GM21529 (cell line): ENCODE data around the gene GPC6.
"Not testable (repeated sequence)": the region's sequence is repeated elsewhere in the genome, so short reads cannot be mapped to it uniquely, and the experiment has no call there.

Experiments
- ATAC-seq: cut with Tn5 transposase; IDR thresholded peaks from one replicate; pipeline ENCODE4 v1.9.1; 2021; ENCODE audit not compliant: unreplicated experiment

Gene GPC6

GRCh38 chr13:94263038-94263437 is 1036.4 kb downstream of the GPC6 start:
- no peak for ATAC-seq

GRCh38 chr13:94267581-94268366 is 1041.2 kb downstream of the GPC6 start:
- no peak for ATAC-seq

DNA sequence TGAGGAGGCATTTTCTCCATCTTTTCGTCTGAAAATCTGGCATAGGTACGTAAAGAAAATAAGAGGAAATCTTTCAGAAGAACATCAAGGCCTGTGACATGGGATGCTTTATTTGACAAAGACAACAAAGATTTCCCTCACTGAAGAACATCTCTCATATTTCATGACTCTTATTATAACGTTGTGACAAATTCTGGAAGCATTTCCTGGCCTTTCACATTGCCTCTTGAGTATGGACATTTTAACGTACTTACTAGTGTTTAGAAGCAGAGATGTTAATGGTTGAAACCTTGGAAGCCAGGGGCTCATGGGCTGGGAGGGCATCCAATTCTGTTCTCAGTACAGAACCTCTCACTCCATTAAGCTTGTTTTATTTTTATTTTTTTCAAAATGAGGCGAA is 1042.1 kb downstream of the GPC6 start:
- ATAC-seq = no peak

DNA sequence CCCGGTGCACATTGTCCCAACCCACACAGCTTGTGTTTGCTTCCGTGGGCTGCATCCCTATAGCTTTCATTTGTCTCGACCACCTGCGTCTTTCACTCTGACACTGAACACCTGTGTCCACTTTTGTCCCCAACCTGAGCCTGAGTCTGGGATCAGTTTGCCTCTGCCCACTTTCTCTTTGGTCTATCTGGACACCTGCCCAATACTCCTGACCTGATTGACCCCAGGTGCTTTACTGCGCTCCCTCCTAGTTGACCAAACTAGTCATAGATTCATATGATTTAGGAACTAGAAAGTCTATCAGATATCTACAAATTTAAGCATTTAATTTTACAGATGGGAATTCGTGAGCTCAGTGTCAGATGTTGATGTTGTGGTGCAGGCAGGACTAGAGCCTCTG is 1043.0 kb downstream of the GPC6 start:
- ATAC-seq = no peak

DNA sequence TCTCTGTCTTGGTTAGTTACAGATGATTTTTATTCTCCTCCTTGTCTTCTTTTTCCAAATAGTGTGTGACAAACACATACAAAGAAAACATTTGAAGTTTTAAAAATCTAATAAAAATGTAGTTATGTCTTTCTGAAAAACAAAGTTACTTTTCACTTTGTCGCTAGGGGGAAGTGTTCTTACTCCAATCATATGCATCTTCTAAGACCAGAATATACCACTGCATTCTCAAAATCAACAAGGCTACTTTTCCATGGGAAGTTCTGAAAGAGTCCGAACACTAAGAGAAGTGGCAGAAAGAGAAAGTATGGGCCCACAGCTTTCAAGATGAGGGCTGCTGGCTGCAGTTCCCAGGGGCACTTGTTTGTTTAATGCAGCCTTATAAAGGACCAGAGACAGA is 1043.9 kb downstream of the GPC6 start:
- ATAC-seq = no peak

DNA sequence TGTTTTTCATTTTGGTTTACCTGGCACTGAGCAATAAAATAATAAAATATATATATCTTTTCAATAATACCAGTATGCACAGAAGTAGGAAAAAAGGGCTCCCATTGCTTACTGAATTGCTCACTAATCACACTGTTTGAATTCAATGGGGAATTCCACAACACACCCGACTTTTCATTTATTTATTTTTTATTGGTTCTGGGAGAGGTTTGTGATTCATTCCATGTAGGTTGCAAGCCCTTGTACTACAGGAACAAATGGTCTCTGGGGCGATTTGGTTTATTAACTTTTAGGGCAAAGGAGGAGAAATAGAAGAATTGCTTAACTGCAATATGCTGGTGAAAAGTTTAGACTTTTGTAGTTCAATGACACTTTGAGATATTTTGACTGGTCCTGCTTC is 1045.4 kb downstream of the GPC6 start:
- no peak for ATAC-seq

GRCh38 chr13:94280349-94280748 is 1053.7 kb downstream of the GPC6 start:
- no peak for ATAC-seq

DNA sequence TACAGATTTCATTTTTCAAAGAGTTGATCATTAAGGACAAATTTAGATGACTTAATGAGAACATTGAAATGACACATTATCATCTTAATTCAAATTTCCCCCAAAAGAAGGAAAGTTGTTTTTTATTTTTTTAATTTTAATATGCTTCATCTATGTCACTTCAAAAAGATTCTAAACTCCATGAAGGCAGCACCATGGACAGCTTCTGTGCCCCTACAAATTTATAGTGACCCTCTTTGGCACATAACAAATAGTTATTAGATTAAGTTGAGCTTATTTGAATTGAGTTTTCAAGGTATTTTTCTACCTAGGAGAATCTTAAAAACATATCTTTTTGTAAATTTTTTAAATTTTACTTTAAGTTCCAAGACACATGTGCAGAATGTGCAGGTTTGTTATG is 1054.2 kb downstream of the GPC6 start:
- no peak for ATAC-seq

- ATAC-seq = no peak
Observed at GRCh38 chr13:94286581-94286980, 1060.0 kb downstream of the GPC6 start.

GRCh38 chr13:94291631-94292322 is 1065.2 kb downstream of the GPC6 start:
- no peak for ATAC-seq

DNA sequence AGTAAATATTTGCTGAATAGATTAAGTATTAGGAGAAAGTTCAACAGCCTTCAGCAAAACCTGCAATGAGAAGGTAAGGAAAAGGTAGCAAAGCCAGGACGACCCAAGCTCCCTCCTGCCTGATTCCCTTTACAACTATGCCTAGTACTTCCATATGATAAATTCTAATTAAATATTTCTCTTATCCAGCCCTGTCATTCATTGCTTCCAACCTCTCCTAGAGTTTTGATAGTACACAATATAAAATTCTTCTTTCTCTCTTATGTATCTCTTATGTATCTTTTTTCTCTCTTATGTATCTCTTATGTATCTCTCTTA is 1065.7 kb downstream of the GPC6 start:
- ATAC-seq = no peak

GRCh38 chr13:94296471-94296870 is 1069.9 kb downstream of the GPC6 start:
- no peak for ATAC-seq

DNA sequence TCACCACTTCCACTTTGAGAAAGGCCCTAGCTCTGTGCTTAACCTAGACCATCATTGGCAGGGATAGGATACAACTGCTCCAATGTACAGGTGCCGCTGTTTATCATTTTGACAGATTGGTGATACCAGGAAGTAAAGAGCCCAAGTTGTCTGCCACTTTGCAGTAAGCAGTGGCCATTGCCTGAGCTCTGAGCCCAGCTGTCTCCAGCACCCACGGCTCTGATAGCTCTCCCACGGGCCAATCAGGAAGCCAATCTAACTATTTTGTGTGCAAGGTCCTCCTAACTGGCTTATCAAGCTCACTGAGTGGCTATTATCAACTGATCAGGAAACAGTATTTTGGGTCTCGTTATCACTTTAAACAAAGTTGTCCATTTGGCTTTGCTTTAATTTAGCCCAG is 1071.7 kb downstream of the GPC6 start:
- no peak for ATAC-seq

DNA sequence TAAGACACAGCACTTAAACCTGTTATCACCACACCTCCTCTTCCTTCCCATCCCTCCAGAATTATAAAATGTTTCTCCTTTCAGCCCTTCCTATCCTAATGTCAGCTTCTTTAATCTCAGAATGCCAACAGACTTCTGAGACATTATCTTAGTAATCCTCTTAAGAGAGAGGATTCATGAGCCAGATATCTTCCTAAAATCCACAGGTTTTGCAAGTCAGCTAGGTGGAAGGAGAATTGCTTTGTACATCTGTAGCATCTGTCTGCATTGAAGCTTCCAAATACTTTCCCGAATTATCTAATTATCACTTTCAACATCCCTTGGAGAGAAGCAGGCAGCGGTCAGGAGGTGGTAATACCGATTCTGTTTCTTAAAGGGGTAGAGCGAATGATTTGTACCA is 1073.8 kb downstream of the GPC6 start:
- ATAC-seq = no peak

DNA sequence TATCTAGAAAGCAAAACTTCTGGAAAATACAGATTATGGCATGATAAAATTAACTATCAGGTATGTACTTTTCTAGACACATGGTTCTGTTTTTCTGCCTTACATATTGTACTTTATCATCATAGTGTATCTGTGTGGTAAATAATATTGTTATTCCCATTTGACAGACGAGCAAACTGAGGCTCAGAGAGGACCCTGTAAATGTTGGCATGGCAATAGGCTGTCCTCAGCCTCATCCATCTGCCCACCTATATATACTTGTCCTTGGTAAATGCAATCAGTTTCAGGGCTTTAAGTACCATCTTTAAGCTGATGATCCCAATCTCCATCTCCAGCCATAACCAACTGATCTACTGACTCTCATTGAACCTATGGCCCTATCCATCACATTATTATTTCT is 1074.9 kb downstream of the GPC6 start:
- ATAC-seq = no peak

- ATAC-seq = not testable (repeated sequence)
Observed at GRCh38 chr13:94302847-94303565, 1076.4 kb downstream of the GPC6 start.

- ATAC-seq = no peak
Observed at GRCh38 chr13:94303644-94304174, 1077.1 kb downstream of the GPC6 start.

- ATAC-seq = no peak
Observed at GRCh38 chr13:94305033-94305432, 1078.4 kb downstream of the GPC6 start.

- ATAC-seq = no peak
Observed at GRCh38 chr13:94305463-94305862, 1078.9 kb downstream of the GPC6 start.

DNA sequence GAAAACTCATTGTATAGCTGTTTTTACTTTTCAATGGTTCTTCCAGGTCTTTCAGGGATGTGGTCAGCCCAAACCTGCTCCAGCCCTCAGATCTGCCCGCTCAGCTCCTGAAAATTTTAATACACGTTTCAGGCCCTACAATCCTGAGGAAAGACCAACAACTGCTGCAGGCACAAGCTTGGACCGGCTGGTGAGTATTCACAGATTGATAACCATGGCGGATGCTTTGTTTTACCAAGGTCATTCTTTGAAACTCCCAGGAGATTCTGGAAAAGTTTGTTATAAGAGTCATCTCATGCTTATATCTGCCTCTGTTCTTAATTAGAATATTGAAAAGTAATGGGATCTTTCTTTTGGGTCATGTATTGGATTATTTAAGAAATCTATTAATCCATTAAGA is 1079.3 kb downstream of the GPC6 start:
- no peak for ATAC-seq

DNA sequence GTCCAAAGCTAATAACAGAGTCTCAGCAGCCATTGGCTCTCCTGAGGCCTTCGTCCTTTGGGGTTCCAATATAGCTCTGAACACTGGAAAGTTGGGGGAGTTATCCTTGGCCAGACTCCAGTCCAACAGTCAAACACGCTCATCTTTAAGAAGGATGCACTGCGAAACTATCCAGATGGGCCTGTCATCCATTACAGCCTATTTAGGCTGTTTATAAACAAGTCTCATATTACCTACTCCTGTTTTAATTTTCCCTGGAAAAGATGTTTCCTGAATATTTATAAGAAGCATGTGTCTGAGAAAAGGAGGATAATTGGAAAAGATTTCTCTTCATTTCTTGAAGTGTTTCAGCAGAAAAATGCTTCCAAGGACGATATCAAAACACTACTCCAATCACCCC is 1082.2 kb downstream of the GPC6 start:
- no peak for ATAC-seq

GRCh38 chr13:94309576-94309975 is 1083.0 kb downstream of the GPC6 start:
- ATAC-seq = no peak
